Sigmoid colon (tissue), 7 donors: ENCODE measurements around the gene UTP3. TPM values are rescaled to one million over a fixed set of nuclear protein-coding genes. Genes with fewer than 3 reads are reported as not detected.

Source experiments
- DNase-seq: peaks from one replicate; pipeline ENCODE4 v3.0.0-alpha.2; 2019
- H3K27ac ChIP-seq, 4 donors: fragments of 200-600 bp; sonication (generic); one replicate each; pipeline ENCODE4 v1.5.1; 2016 to 2019; ENCODE audit warnings: mild to moderate bottlenecking in 1 of 4
- H3K27me3 ChIP-seq, 3 donors: fragments of 200-600 bp; sonication (generic); one replicate each; pipeline ENCODE4 v1.5.1; 2019; ENCODE audit warnings: mild to moderate bottlenecking in 1 of 3
- H3K36me3 ChIP-seq, 4 donors: fragments of 200-600 bp; sonication (generic); one replicate each; pipeline ENCODE4 v1.5.1; 2016 to 2019
- H3K4me1 ChIP-seq, 4 donors: fragments of 200-600 bp; sonication (generic); one replicate each; pipeline ENCODE4 v1.5.1; 2017 to 2019
- H3K4me3 ChIP-seq, 4 donors: fragments of 200-600 bp; sonication (generic); one replicate each; pipeline ENCODE4 v1.5.1; 2017 to 2019; ENCODE audit warnings: mild to moderate bottlenecking in 2 of 4, moderate library complexity in 1 of 4
- H3K9me3 ChIP-seq, 4 donors: fragments of 200-600 bp in 3 of 4; sonication (generic) in 3 of 4; one replicate each; pipeline versions ENCODE4 v1.5.1 to v1.6.1; 2013 to 2019
- EP300 ChIP-seq, 4 donors: sonication (generic); formaldehyde crosslinking; IDR thresholded peaks; one replicate each; pipeline ENCODE4 v1.6.1; 2017; ENCODE audit warnings: antibody characterized with exemption in 4 of 4
- POLR2A ChIP-seq, 2 donors: fragments of 450-650 bp; IDR thresholded peaks; one replicate each; pipeline ENCODE4 v1.6.1; 2016; ENCODE audit warnings: antibody characterized with exemption in 2 of 2, mild to moderate bottlenecking in 2 of 2, moderate library complexity in 2 of 2
- POLR2AphosphoS5 ChIP-seq, 4 donors: sonication (generic); formaldehyde crosslinking; IDR thresholded peaks; one replicate each; pipeline ENCODE4 v1.6.1; 2017; ENCODE audit warnings: antibody characterized with exemption in 4 of 4
- WGBS, 2 donors: extraction: QIAGEN DNeasy Blood & Tissue Kit; methylation state at CpG; one replicate each; pipeline ENCODE4 v1.1.7; 2013; 5-methylcytosine and 5-hydroxymethylcytosine counted together
- intact Hi-C: fragments of 100-400 bp; cut with DNase I; formaldehyde crosslinking; loops from one replicate; pipeline ENCODE4 v1.15.1; 2023
- polyA plus RNA-seq, 3 donors: library from polyadenylated mRNA; stranded (reverse); fragments of 200-250 nt; gene quantifications; one replicate each; pipeline ENCODE4 v1.2.3, GENCODE V29; 2013
- small RNA-seq, 3 donors: library from RNA; depleted of rRNA; stranded (forward); fragments of <200 nt; gene quantifications; one replicate each; pipeline ENCODE3, GENCODE V24; 2016
- total RNA-seq, 4 donors: library from RNA; depleted of rRNA; stranded (reverse); fragments of >200 nt; gene quantifications; one replicate each; pipeline ENCODE4 v1.1.0, GENCODE V29; 2016
- TF ChIP-seq, protein P1 (sequence below), 4 experiments: fragments of 450-650 bp in 3 of 4; fragments of 200-600 bp in 1 of 4; IDR thresholded peaks; one replicate each; pipeline ENCODE4 v1.5.1; 2016 to 2019; ENCODE audit warnings: antibody characterized with exemption in 4 of 4, mild to moderate bottlenecking in 3 of 4, moderate library complexity in 2 of 4
- donor health status: healthy with polysubstance abuse.
- donor health status: Bipolar disorder and iron deficiency.
- donor health status: healthy.

UTP3 gene
- total and polyA plus RNA-seq, 7 donors, result 13.4 to 31.8 (median 15.3) TPM

DNA sequence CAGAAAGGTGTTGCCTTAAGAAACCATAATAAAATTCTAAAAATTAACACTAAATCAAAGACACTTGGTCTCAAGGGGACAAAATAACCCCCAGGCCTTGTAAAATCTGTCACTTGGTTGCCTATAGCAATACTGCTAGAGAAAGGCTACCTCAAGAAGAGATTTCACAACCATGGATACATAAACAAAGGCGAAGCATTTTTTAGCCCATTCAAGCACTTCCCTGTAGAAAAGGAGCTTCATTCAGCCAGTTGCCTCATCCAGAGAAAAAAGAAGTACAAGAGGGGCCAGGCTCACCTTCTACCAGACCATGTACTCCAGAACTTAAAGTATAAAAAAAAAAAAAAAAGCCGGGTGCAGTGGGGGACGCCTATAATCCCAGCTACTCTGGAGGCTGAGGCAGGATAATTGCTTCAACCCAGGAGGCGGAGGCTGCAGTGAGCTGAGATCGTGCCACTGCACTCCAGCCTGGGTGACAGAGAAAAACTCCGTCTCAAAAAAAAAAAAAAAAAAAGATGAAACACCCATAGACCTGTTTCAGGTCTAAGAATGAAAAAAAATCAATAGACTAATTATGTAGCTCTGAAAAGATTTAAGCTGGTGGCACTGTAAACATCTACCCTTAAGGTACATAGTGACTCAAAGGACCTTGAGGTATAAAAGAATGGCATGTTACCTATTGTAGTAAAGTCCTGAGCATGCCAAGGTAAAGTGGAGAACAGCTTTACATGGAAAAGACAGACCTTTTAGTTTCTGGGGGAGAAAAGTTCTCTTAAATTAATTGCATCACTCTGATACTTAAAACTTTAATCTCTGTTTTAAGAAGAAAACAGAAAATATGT lies 51.4 kb downstream of the UTP3 start:
- 84 to 91% methylated on average over 6 of the region's 6 CpGs for WGBS, 2 donors
- Histone ChIP-seq H3K27ac (no peak overlapping the region), H3K4me1 (peaks cover 0 to 16% (median 12%) of the 10 kb centered on the region in 4 donors), H3K9me3 (no peaks in the 10 kb centered on the region), H3K36me3 (no peaks in the 10 kb centered on the region), H3K27me3 (no peaks in the 10 kb centered on the region), H3K4me3 (no peak overlapping the region)
- no peak for DNase-seq
- intact Hi-C loops, result no loop called here
- TF ChIP-seq POLR2A (IDR thresholded peaks at IDR 0.05), result no peak
- no peak for TF ChIP-seq POLR2AphosphoS5 (IDR thresholded peaks at IDR 0.05)
- TF ChIP-seq, protein P1, sequence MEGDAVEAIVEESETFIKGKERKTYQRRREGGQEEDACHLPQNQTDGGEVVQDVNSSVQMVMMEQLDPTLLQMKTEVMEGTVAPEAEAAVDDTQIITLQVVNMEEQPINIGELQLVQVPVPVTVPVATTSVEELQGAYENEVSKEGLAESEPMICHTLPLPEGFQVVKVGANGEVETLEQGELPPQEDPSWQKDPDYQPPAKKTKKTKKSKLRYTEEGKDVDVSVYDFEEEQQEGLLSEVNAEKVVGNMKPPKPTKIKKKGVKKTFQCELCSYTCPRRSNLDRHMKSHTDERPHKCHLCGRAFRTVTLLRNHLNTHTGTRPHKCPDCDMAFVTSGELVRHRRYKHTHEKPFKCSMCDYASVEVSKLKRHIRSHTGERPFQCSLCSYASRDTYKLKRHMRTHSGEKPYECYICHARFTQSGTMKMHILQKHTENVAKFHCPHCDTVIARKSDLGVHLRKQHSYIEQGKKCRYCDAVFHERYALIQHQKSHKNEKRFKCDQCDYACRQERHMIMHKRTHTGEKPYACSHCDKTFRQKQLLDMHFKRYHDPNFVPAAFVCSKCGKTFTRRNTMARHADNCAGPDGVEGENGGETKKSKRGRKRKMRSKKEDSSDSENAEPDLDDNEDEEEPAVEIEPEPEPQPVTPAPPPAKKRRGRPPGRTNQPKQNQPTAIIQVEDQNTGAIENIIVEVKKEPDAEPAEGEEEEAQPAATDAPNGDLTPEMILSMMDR (IDR thresholded peaks at IDR 0.05), result no peak
- TF ChIP-seq EP300 (IDR thresholded peaks at IDR 0.05), result no peak

Small RNAs within 50 kb of the gene (small RNA-seq; reads per million reads assigned to genes)
- gene RNU6-520P, result 0 reads per million in 3 donors
- gene RNU6-784P, result 0 reads per million in 3 donors

Other genes starting within 250 kb of the UTP3 start
- gene MUC7, start 216.3 kb upstream of the UTP3 start, total RNA-seq, result not detected
- not detected for gene MUC7, start 216.3 kb upstream of the UTP3 start, polyA plus RNA-seq
- not detected for gene AMTN, start 170.0 kb upstream of the UTP3 start, total RNA-seq
- gene AMTN, start 170.0 kb upstream of the UTP3 start, polyA plus RNA-seq, result not detected
- not detected for gene AMBN, start 96.3 kb upstream of the UTP3 start, total RNA-seq
- not detected for gene AMBN, start 96.3 kb upstream of the UTP3 start, polyA plus RNA-seq
- under 1 TPM in 2 of 4 donors, not detected in 2; under 0.01 to 0.28 TPM for gene ENAM, start 59.8 kb upstream of the UTP3 start, total RNA-seq
- gene ENAM, start 59.8 kb upstream of the UTP3 start, polyA plus RNA-seq, result not detected
- gene JCHAIN, start 22.0 kb upstream of the UTP3 start, total RNA-seq, result 1 to 10 TPM in 3 of 4 donors, not detected in 1; 1.4 to 2.0 (median 1.6) TPM
- gene JCHAIN, start 22.0 kb upstream of the UTP3 start, polyA plus RNA-seq, result 100 to 1,000 TPM in 2 of 3 donors, 10 to 100 TPM in 1; 88.9 to 206 (median 131) TPM
- 10 to 100 TPM; 47.4 to 73.4 (median 65.1) TPM for gene RUFY3, start 33.4 kb downstream of the UTP3 start, total RNA-seq
- 10 to 100 TPM in 2 of 3 donors, 1 to 10 TPM in 1; 6.0 to 16.9 (median 11.3) TPM for gene RUFY3, start 33.4 kb downstream of the UTP3 start, polyA plus RNA-seq
- 10 to 100 TPM; 46.5 to 62.1 (median 50.8) TPM for gene GRSF1, start 151.4 kb downstream of the UTP3 start, total RNA-seq
- 10 to 100 TPM; 64.9 to 87.4 (median 65.0) TPM for gene GRSF1, start 151.4 kb downstream of the UTP3 start, polyA plus RNA-seq
- 10 to 100 TPM; 15.7 to 21.7 (median 20.0) TPM for gene MOB1B, start 213.8 kb downstream of the UTP3 start, total RNA-seq
- 1 to 10 TPM; 3.0 to 4.3 (median 3.7) TPM for gene MOB1B, start 213.8 kb downstream of the UTP3 start, polyA plus RNA-seq